ENCODE measurements around the gene TXNDC9. TPM values are rescaled to one million over a fixed set of nuclear protein-coding genes. Genes with fewer than 3 reads are reported as not detected.
"Not testable (repeated sequence)": the region's sequence is repeated elsewhere in the genome, so short reads cannot be mapped to it uniquely, and the experiment has no call there.

Gene TXNDC9
- total RNA-seq, 1 donor from 2014 or later = 26.6 TPM

GRCh38 chr2:99279969-99280695, 56.0 kb downstream of the TXNDC9 start:
- Histone ChIP-seq H3K36me3 (ENCODE audit: control insufficient read depth in 3 of 3, insufficient read depth in 3 of 3, low read length in 3 of 3) (peaks cover 12 to 21% (median 12%) of the 10 kb centered on the region in 3 donors), H3K9me3 (ENCODE audit: control insufficient read depth in 3 of 3, low read length in 3 of 3) (no peaks in the 10 kb centered on the region), H3K27me3 (ENCODE audit: control insufficient read depth in 3 of 3, insufficient read depth in 3 of 3, low read length in 3 of 3) (no peaks in the 10 kb centered on the region), H3K4me1 (ENCODE audit: control insufficient read depth in 3 of 3, insufficient read depth in 3 of 3, low read length in 3 of 3) (peaks cover 0 to 2% (median 0%) of the 10 kb centered on the region in 3 donors), H3K27ac (ENCODE audit: low read depth, low read length) (no peak overlapping the region), H3K9ac (ENCODE audit: low read depth in 1 of 3, low read length in 3 of 3) (no peak overlapping the region), H3K4me3 (ENCODE audit: low read length in 3 of 3) (no peak overlapping the region)

- peaks cover 0 to 3% (median 0%) of the 10 kb centered on the region in 3 donors for H3K9me3 ChIP-seq (ENCODE audit: control insufficient read depth in 3 of 3, low read length in 3 of 3)
- no peaks in the 10 kb centered on the region for H3K27me3 ChIP-seq (ENCODE audit: control insufficient read depth in 3 of 3, insufficient read depth in 3 of 3, low read length in 3 of 3)
- no peak overlapping the region for H3K4me3 ChIP-seq (ENCODE audit: low read length in 3 of 3)
Observed at GRCh38 chr2:99278793-99279291, 57.3 kb downstream of the TXNDC9 start.

GRCh38 chr2:99278195-99278765, 57.9 kb downstream of the TXNDC9 start:
- not testable (repeated sequence) for H3K4me3 ChIP-seq (ENCODE audit: low read length in 3 of 3); H3K4me1 ChIP-seq (ENCODE audit: control insufficient read depth in 3 of 3, insufficient read depth in 3 of 3, low read length in 3 of 3); H3K9ac ChIP-seq (ENCODE audit: low read depth in 1 of 3, low read length in 3 of 3); H3K36me3 ChIP-seq (ENCODE audit: control insufficient read depth in 3 of 3, insufficient read depth in 3 of 3, low read length in 3 of 3); H3K27ac ChIP-seq (ENCODE audit: low read depth, low read length); H3K27me3 ChIP-seq (ENCODE audit: control insufficient read depth in 3 of 3, insufficient read depth in 3 of 3, low read length in 3 of 3); H3K9me3 ChIP-seq (ENCODE audit: control insufficient read depth in 3 of 3, low read length in 3 of 3)

More at GRCh38 chr2:99278793-99279291, 57.3 kb downstream of the TXNDC9 start:
- H3K4me1 ChIP-seq (ENCODE audit: control insufficient read depth in 3 of 3, insufficient read depth in 3 of 3, low read length in 3 of 3) = peaks cover 0 to 2% (median 0%) of the 10 kb centered on the region in 3 donors
- no peak overlapping the region for H3K9ac ChIP-seq (ENCODE audit: low read depth in 1 of 3, low read length in 3 of 3)
- H3K27ac ChIP-seq (ENCODE audit: low read depth, low read length) = no peak overlapping the region
- H3K36me3 ChIP-seq (ENCODE audit: control insufficient read depth in 3 of 3, insufficient read depth in 3 of 3, low read length in 3 of 3) = peaks cover 0 to 10% (median 4%) of the 10 kb centered on the region in 3 donors

- no peaks in the 10 kb centered on the region for H3K27me3 ChIP-seq (ENCODE audit: control insufficient read depth in 3 of 3, insufficient read depth in 3 of 3, low read length in 3 of 3)
- H3K4me1 ChIP-seq (ENCODE audit: control insufficient read depth in 3 of 3, insufficient read depth in 3 of 3, low read length in 3 of 3) = peaks cover 0 to 2% (median 0%) of the 10 kb centered on the region in 3 donors
- H3K4me3 ChIP-seq (ENCODE audit: low read length in 3 of 3) = no peak overlapping the region
- no peak overlapping the region for H3K27ac ChIP-seq (ENCODE audit: low read depth, low read length)
- H3K9me3 ChIP-seq (ENCODE audit: control insufficient read depth in 3 of 3, low read length in 3 of 3) = peaks cover 0 to 4% (median 0%) of the 10 kb centered on the region in 3 donors
- H3K9ac ChIP-seq (ENCODE audit: low read depth in 1 of 3, low read length in 3 of 3) = no peak overlapping the region
- no peaks in the 10 kb centered on the region for H3K36me3 ChIP-seq (ENCODE audit: control insufficient read depth in 3 of 3, insufficient read depth in 3 of 3, low read length in 3 of 3)
Observed at GRCh38 chr2:99275882-99276281, 60.3 kb downstream of the TXNDC9 start.

Other genes with a start within 250 kb of the TXNDC9 start
- not detected for gene C2orf15, start 194.6 kb downstream of the TXNDC9 start, total RNA-seq
- 2.1 TPM for gene TSGA10, start 181.4 kb downstream of the TXNDC9 start, total RNA-seq
- gene LIPT1, start 181.4 kb downstream of the TXNDC9 start, total RNA-seq = 6.8 TPM
- 11.5 TPM for gene MITD1, start 155.3 kb downstream of the TXNDC9 start, total RNA-seq
- gene MRPL30, start 155.1 kb downstream of the TXNDC9 start, total RNA-seq = 48.0 TPM
- not detected for gene LYG2, start 80.7 kb downstream of the TXNDC9 start, total RNA-seq
- 0.52 TPM for gene LYG1, start 35.1 kb downstream of the TXNDC9 start, total RNA-seq
- gene EIF5B, start 1.1 kb upstream of the TXNDC9 start, total RNA-seq = 11.0 TPM
- gene REV1, start 153.7 kb upstream of the TXNDC9 start, total RNA-seq = 59.0 TPM

Measured in skeletal muscle tissue (tissue), 4 donors.